ENCODE data around the gene CAPN9.

GRCh38 chr1:230833511-230833910 is 86.3 kb downstream of the CAPN9 start:
- TF ChIP-seq, protein P1, sequence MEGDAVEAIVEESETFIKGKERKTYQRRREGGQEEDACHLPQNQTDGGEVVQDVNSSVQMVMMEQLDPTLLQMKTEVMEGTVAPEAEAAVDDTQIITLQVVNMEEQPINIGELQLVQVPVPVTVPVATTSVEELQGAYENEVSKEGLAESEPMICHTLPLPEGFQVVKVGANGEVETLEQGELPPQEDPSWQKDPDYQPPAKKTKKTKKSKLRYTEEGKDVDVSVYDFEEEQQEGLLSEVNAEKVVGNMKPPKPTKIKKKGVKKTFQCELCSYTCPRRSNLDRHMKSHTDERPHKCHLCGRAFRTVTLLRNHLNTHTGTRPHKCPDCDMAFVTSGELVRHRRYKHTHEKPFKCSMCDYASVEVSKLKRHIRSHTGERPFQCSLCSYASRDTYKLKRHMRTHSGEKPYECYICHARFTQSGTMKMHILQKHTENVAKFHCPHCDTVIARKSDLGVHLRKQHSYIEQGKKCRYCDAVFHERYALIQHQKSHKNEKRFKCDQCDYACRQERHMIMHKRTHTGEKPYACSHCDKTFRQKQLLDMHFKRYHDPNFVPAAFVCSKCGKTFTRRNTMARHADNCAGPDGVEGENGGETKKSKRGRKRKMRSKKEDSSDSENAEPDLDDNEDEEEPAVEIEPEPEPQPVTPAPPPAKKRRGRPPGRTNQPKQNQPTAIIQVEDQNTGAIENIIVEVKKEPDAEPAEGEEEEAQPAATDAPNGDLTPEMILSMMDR (IDR thresholded peaks at IDR 0.05) = no peak
- TF ChIP-seq POLR2AphosphoS5 (IDR thresholded peaks at IDR 0.05) (no peak), POLR2A (IDR thresholded peaks at IDR 0.05) (no peak), EP300 (IDR thresholded peaks at IDR 0.05) (no peak)

Data from gastroesophageal sphincter (tissue), 3 donors.